Measurements from ENCODE around the gene CDHR2.

CDHR2 gene

DNA sequence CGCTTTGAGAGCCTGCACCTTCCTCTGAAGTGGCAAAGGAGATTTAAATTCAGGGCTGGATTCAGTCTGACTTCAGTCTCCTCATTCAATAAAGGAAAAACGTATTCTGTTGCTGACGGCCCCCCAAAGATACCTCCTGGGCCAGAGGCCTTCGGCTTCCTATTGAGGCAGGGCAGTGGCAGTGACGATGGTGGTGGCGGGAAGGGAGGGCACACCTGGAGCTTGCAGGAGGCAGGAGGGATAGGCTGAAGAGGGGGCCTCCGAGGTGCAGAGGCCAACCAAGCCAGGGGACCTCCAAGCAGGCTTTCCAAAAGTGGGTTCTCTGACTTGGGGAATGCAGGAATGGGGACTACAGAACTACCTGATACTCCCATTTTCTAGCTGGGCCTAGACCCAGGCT is 27.9 kb upstream of the CDHR2 start:
- Histone ChIP-seq H3K27ac (no peak overlapping the region), H3K27me3 (no peaks in the 10 kb centered on the region), H3K36me3 (peaks cover 1% of the 10 kb centered on the region), H3K9me3 (no peaks in the 10 kb centered on the region), H3K4me1 (ENCODE audit: control insufficient read depth in 1 of 2, insufficient read depth in 1 of 2, low read depth in 1 of 2, low read length in 1 of 2) (peaks cover 10 to 14% of the 10 kb centered on the region in 2 experiments), H3K4me3 (ENCODE audit: low read depth in 1 of 2, low read length in 1 of 2) (no peak overlapping the region)
- TF ChIP-seq, protein P1, sequence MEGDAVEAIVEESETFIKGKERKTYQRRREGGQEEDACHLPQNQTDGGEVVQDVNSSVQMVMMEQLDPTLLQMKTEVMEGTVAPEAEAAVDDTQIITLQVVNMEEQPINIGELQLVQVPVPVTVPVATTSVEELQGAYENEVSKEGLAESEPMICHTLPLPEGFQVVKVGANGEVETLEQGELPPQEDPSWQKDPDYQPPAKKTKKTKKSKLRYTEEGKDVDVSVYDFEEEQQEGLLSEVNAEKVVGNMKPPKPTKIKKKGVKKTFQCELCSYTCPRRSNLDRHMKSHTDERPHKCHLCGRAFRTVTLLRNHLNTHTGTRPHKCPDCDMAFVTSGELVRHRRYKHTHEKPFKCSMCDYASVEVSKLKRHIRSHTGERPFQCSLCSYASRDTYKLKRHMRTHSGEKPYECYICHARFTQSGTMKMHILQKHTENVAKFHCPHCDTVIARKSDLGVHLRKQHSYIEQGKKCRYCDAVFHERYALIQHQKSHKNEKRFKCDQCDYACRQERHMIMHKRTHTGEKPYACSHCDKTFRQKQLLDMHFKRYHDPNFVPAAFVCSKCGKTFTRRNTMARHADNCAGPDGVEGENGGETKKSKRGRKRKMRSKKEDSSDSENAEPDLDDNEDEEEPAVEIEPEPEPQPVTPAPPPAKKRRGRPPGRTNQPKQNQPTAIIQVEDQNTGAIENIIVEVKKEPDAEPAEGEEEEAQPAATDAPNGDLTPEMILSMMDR (IDR thresholded peaks at IDR 0.05) = no peak

DNA sequence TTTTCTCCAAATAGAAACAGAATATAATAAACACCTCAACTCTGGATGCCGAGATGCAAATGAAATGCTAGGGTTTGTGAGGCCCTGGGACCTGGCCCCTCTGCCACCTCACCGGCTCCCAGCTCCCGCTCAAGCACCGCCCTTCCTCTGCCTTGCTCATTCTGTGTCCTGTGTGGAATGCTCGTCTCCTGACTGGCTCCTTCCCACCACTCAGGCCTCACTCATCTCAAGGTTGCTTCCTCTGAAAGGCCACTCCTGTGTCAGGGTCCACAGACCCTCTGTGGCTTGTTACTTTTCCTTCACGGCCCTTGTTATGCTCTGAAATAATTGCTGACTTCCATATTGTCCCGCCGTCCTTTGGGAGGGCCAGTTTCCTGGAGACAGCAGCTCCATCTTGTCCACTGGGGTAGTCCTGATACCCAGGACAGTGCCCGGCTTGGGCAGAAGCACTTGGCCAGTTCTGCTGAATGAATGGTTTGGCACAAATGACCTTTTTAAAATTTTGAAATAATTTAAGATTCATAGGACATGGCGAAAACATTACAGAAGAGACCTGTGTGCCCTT is 27.4 kb upstream of the CDHR2 start:
- Histone ChIP-seq H3K27me3 (no peaks in the 10 kb centered on the region), H3K36me3 (peaks cover 6% of the 10 kb centered on the region), H3K4me3 (ENCODE audit: low read depth in 1 of 2, low read length in 1 of 2) (no peak overlapping the region), H3K27ac (no peak overlapping the region), H3K9me3 (no peaks in the 10 kb centered on the region), H3K4me1 (ENCODE audit: control insufficient read depth in 1 of 2, insufficient read depth in 1 of 2, low read depth in 1 of 2, low read length in 1 of 2) (peaks cover 10 to 12% of the 10 kb centered on the region in 2 experiments)
- TF ChIP-seq, protein P1 (IDR thresholded peaks at IDR 0.05) = no peak

GRCh38 chr5:176524138-176524537 is 25.0 kb upstream of the CDHR2 start:
- no peaks in the 10 kb centered on the region for H3K27me3 ChIP-seq

GRCh38 chr5:176524987-176525386 is 24.2 kb upstream of the CDHR2 start:
- TF ChIP-seq, protein P1 (IDR thresholded peaks at IDR 0.05) = no peak
- H3K27me3 ChIP-seq = no peaks in the 10 kb centered on the region
- peaks cover 10% of the 10 kb centered on the region in 2 experiments for H3K4me1 ChIP-seq (ENCODE audit: control insufficient read depth in 1 of 2, insufficient read depth in 1 of 2, low read depth in 1 of 2, low read length in 1 of 2)
- H3K9me3 ChIP-seq = no peaks in the 10 kb centered on the region
- H3K4me3 ChIP-seq (ENCODE audit: low read depth in 1 of 2, low read length in 1 of 2) = no peak overlapping the region
- peaks cover 37% of the 10 kb centered on the region for H3K36me3 ChIP-seq
- H3K27ac ChIP-seq = peak overlapping the region; percentile 36

More at GRCh38 chr5:176524138-176524537, 25.0 kb upstream of the CDHR2 start:
- Histone ChIP-seq H3K4me3 (ENCODE audit: low read depth in 1 of 2, low read length in 1 of 2) (no peak overlapping the region), H3K4me1 (ENCODE audit: control insufficient read depth in 1 of 2, insufficient read depth in 1 of 2, low read depth in 1 of 2, low read length in 1 of 2) (peaks cover 4 to 6% of the 10 kb centered on the region in 2 experiments), H3K9me3 (no peaks in the 10 kb centered on the region), H3K27ac (no peak overlapping the region), H3K36me3 (peaks cover 28% of the 10 kb centered on the region)
- TF ChIP-seq, protein P1 (IDR thresholded peaks at IDR 0.05) = no peak

DNA sequence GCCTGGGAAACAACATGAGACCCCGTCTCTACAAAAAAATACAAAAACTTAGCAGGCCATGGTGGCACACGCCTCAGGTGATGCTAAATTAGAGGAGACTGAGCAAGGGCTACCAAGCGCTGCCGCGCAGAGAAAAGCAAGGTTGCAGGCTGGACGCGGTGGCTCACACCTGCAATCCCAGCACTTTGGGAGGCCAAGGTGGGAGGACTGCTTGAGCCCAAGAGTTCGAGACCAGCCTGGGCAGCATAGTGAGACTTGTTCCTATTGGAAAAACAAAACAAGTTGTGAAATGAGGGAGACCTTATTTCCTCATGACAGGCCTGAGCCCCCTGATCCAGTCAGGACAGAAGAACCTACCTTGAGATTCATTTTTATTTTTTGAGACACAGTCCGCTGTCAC is 23.5 kb upstream of the CDHR2 start:
- peak overlapping the region; percentile 36 for H3K27ac ChIP-seq
- TF ChIP-seq, protein P1 (IDR thresholded peaks at IDR 0.05) = no peak
- H3K4me3 ChIP-seq (ENCODE audit: low read depth in 1 of 2, low read length in 1 of 2) = no peak overlapping the region
- H3K36me3 ChIP-seq = peaks cover 44% of the 10 kb centered on the region
- no peaks in the 10 kb centered on the region for H3K27me3 ChIP-seq
- peaks cover 17% of the 10 kb centered on the region in 2 experiments for H3K4me1 ChIP-seq (ENCODE audit: control insufficient read depth in 1 of 2, insufficient read depth in 1 of 2, low read depth in 1 of 2, low read length in 1 of 2)
- H3K9me3 ChIP-seq = no peaks in the 10 kb centered on the region
